T-helper 17 cell (primary cell): ENCODE measurements around the gene PDCL2. TPM values are rescaled to one million over a fixed set of nuclear protein-coding genes. Genes with fewer than 3 reads are reported as not detected.

Experiments
- ATAC-seq: fragments of 150-1000 bp; cut with Tn5 transposase; 2 replicates; pipeline ENCODE4 v1.10.0; 2021; ENCODE audit warnings: mild to moderate bottlenecking, moderate library complexity
- DNase-seq, 3 donors: peaks; one replicate each; pipeline versions ENCODE4 v3.0.0 to v3.0.0-alpha.2; 2020 to 2021
- H3K9me3 ChIP-seq: one replicate; pipeline ENCODE4 v1.7.0; 2013; ENCODE audit warnings: low read length, mild to moderate bottlenecking; ENCODE audit not compliant: control insufficient read depth, poor library complexity, severe bottlenecking
- H3K27ac Mint-ChIP-seq: one replicate; pipeline ENCODE4 v1.8.0; 2022; ENCODE audit warnings: mild to moderate bottlenecking, moderate library complexity, mixed read lengths
- H3K27me3 Mint-ChIP-seq: one replicate; pipeline ENCODE4 v1.8.0; 2022; ENCODE audit warnings: mixed read lengths
- H3K36me3 Mint-ChIP-seq: one replicate; pipeline ENCODE4 v1.8.0; 2022; ENCODE audit warnings: low read depth, mixed read lengths
- H3K4me1 Mint-ChIP-seq: one replicate; pipeline ENCODE4 v1.8.0; 2022; ENCODE audit warnings: mild to moderate bottlenecking, mixed read lengths
- H3K4me3 Mint-ChIP-seq: one replicate; pipeline ENCODE4 v1.8.0; 2022; ENCODE audit warnings: mild to moderate bottlenecking, moderate library complexity, mixed read lengths
- total RNA-seq, 4 donors: library from RNA in 2 of 4; stranded (reverse) in 2 of 4; gene quantifications; one replicate each; pipeline ENCODE4 v1.2.3 and lab custom pipeline; 2022 to 2026

The PDCL2 gene
- total RNA-seq, 2 donors from 2014 or later, result not detected

GRCh38 chr4:55512922-55513571 is 79.0 kb downstream of the PDCL2 start:
- Mint-ChIP-seq H3K27ac (no peak overlapping the region), H3K4me3 (no peak overlapping the region), H3K36me3 (peaks cover 4% of the 10 kb centered on the region), H3K27me3 (no peaks in the 10 kb centered on the region), H3K4me1 (peaks cover 28% of the 10 kb centered on the region)
- ATAC-seq, result no peak
- DNase-seq, result no peak
- H3K9me3 ChIP-seq, result no peaks in the 10 kb centered on the region

GRCh38 chr4:55512077-55512476 is 80.0 kb downstream of the PDCL2 start:
- H3K9me3 ChIP-seq, result no peaks in the 10 kb centered on the region
- no peak overlapping the region for H3K27ac Mint-ChIP-seq
- H3K27me3 Mint-ChIP-seq, result no peaks in the 10 kb centered on the region
- H3K4me3 Mint-ChIP-seq, result no peak overlapping the region
- H3K36me3 Mint-ChIP-seq, result peaks cover 2% of the 10 kb centered on the region
- DNase-seq, result no peak
- no peak for ATAC-seq
- H3K4me1 Mint-ChIP-seq, result peaks cover 25% of the 10 kb centered on the region

- peaks cover 22% of the 10 kb centered on the region for H3K4me1 Mint-ChIP-seq
Observed at GRCh38 chr4:55510685-55511084, 81.4 kb downstream of the PDCL2 start.

GRCh38 chr4:55509266-55509665 is 82.8 kb downstream of the PDCL2 start:
- H3K36me3 Mint-ChIP-seq, result peaks cover 3% of the 10 kb centered on the region
- H3K4me3 Mint-ChIP-seq, result no peak overlapping the region
- H3K4me1 Mint-ChIP-seq, result peaks cover 19% of the 10 kb centered on the region
- DNase-seq (no peak), ATAC-seq (no peak)
- H3K27ac Mint-ChIP-seq, result no peak overlapping the region
- no peaks in the 10 kb centered on the region for H3K27me3 Mint-ChIP-seq
- no peaks in the 10 kb centered on the region for H3K9me3 ChIP-seq

More at GRCh38 chr4:55510685-55511084, 81.4 kb downstream of the PDCL2 start:
- no peak overlapping the region for H3K4me3 Mint-ChIP-seq
- no peaks in the 10 kb centered on the region for H3K27me3 Mint-ChIP-seq
- ATAC-seq (no peak), DNase-seq (no peak)
- H3K36me3 Mint-ChIP-seq, result peaks cover 5% of the 10 kb centered on the region
- no peaks in the 10 kb centered on the region for H3K9me3 ChIP-seq
- H3K27ac Mint-ChIP-seq, result no peak overlapping the region

- H3K4me1 Mint-ChIP-seq, result peaks cover 19% of the 10 kb centered on the region
- no peak for ATAC-seq
- peaks cover 3% of the 10 kb centered on the region for H3K36me3 Mint-ChIP-seq
- no peak for DNase-seq
- no peak overlapping the region for H3K27ac Mint-ChIP-seq
- no peaks in the 10 kb centered on the region for H3K27me3 Mint-ChIP-seq
- no peaks in the 10 kb centered on the region for H3K9me3 ChIP-seq
- H3K4me3 Mint-ChIP-seq, result no peak overlapping the region
Observed at GRCh38 chr4:55507612-55508011, 84.4 kb downstream of the PDCL2 start.

Other genes with a start within 250 kb of the PDCL2 start
- 1 to 10 TPM; 1.8 to 2.6 TPM for gene SRD5A3, start 246.0 kb downstream of the PDCL2 start, total RNA-seq
- 10 to 100 TPM; 49.7 to 58.8 TPM for gene TMEM165, start 196.3 kb downstream of the PDCL2 start, total RNA-seq
- 10 to 100 TPM; 11.6 to 15.1 TPM for gene CLOCK, start 45.3 kb downstream of the PDCL2 start, total RNA-seq
- gene NMU, start 44.1 kb upstream of the PDCL2 start, total RNA-seq, result not detected
- not detected for gene EXOC1L, start 227.5 kb upstream of the PDCL2 start, total RNA-seq